Activated CD4-positive, alpha-beta T cell treated with anti-CD3 and anti-CD28 coated beads for 36 hours (primary cell): ENCODE measurements around the gene GPR22. TPM values are rescaled to one million over a fixed set of nuclear protein-coding genes. Genes with fewer than 3 reads are reported as not detected.

ENCODE experiments used
- ATAC-seq: fragments of 200-7000 bp; cut with Tn5 transposase; one replicate; pipeline ENCODE4 v1.10.0; 2021; ENCODE audit warnings: mild to moderate bottlenecking, moderate library complexity
- CTCF ChIA-PET: fragments of 350-600 bp; sonication (Branson Sonifier 250); formaldehyde crosslinking; loops from one replicate; lab custom pipeline; 2021; ENCODE audit warnings: antibody characterized with exemption; lab: Charles Lee
- POLR2A ChIA-PET: fragments of 350-600 bp; sonication (Branson Sonifier 250); formaldehyde crosslinking; loops from one replicate; lab custom pipeline; 2021; ENCODE audit warnings: antibody characterized with exemption, inconsistent platforms; lab: Charles Lee
- DNase-seq: peaks from one replicate; pipeline ENCODE4 v3.0.0-alpha.2; 2020
- H3K27ac Mint-ChIP-seq: one replicate; pipeline ENCODE4 v1.8.0; 2021; ENCODE audit warnings: mixed read lengths
- H3K27me3 Mint-ChIP-seq: one replicate; pipeline ENCODE4 v1.8.0; 2021; ENCODE audit warnings: mixed read lengths
- H3K36me3 Mint-ChIP-seq: one replicate; pipeline ENCODE4 v1.8.0; 2021; ENCODE audit warnings: low read depth, mixed read lengths
- H3K4me1 Mint-ChIP-seq: one replicate; pipeline ENCODE4 v1.8.0; 2021; ENCODE audit warnings: mixed read lengths
- H3K4me3 Mint-ChIP-seq: one replicate; pipeline ENCODE4 v1.8.0; 2021; ENCODE audit warnings: mild to moderate bottlenecking, moderate library complexity, mixed read lengths
- H3K9me3 Mint-ChIP-seq: one replicate; pipeline ENCODE4 v1.8.0; 2021; ENCODE audit warnings: low read depth, mixed read lengths
- intact Hi-C, 2 experiments: fragments of 100-400 bp; cut with DNase I in 1 of 2; cut with micrococcal nuclease in 1 of 2; formaldehyde crosslinking; loops; one replicate each; pipeline versions ENCODE4 v1.14.2 to v1.15.1; 2022 to 2024; cut with DNase I, micrococcal nuclease
- total RNA-seq, 2 experiments: library from RNA; stranded (reverse); gene quantifications; one replicate each; pipeline ENCODE4 v1.2.3, GENCODE V29; 2021

GPR22 gene
- total RNA-seq, 2 experiments from 2014 or later = not detected

- Mint-ChIP-seq H3K4me3 (no peak overlapping the region), H3K4me1 (peaks cover 12% of the 10 kb centered on the region), H3K27ac (no peak overlapping the region), H3K36me3 (peaks cover 11% of the 10 kb centered on the region), H3K27me3 (no peaks in the 10 kb centered on the region), H3K9me3 (no peaks in the 10 kb centered on the region)
- ChIA-PET POLR2A (no interaction called here), CTCF (interaction anchor here (1.1 to 1.3 kb wide), 2 partner anchors 39 to 227 kb away, joined by 3 read pairs; no protein-coding TSS in a partner anchor)
- ATAC-seq = no peak
- no peak for DNase-seq
- intact Hi-C loops = loop anchor here in 1 of 2 experiments (5.0 kb wide), 1 partner anchor 355 kb away; no protein-coding TSS in a partner anchor
Observed at GRCh38 chr7:107502797-107503196, 32.9 kb downstream of the GPR22 start.

GRCh38 chr7:107503687-107504086 lies 33.8 kb downstream of the GPR22 start:
- Mint-ChIP-seq H3K9me3 (no peaks in the 10 kb centered on the region), H3K27ac (no peak overlapping the region), H3K27me3 (no peaks in the 10 kb centered on the region), H3K4me3 (no peak overlapping the region), H3K4me1 (peaks cover 15% of the 10 kb centered on the region), H3K36me3 (peaks cover 15% of the 10 kb centered on the region)
- ChIA-PET POLR2A (no interaction called here), CTCF (no interaction called here)
- no peak for ATAC-seq
- no peak for DNase-seq
- intact Hi-C loops = loop anchor here in 1 of 2 experiments (5.0 kb wide), 1 partner anchor 356 kb away; no protein-coding TSS in a partner anchor

- CTCF ChIA-PET = interaction anchor here (1.0 to 1.3 kb wide), 2 partner anchors 10 to 305 kb away, joined by 3 read pairs; no protein-coding TSS in a partner anchor
- no peaks in the 10 kb centered on the region for H3K27me3 Mint-ChIP-seq
- peaks cover 20% of the 10 kb centered on the region for H3K36me3 Mint-ChIP-seq
- no peak overlapping the region for H3K27ac Mint-ChIP-seq
- ATAC-seq = no peak
- no peak overlapping the region for H3K4me3 Mint-ChIP-seq
- intact Hi-C loops = no loop called here
- peaks cover 15% of the 10 kb centered on the region for H3K4me1 Mint-ChIP-seq
- POLR2A ChIA-PET = no interaction called here
- no peak for DNase-seq
- H3K9me3 Mint-ChIP-seq = no peaks in the 10 kb centered on the region
Observed at GRCh38 chr7:107505362-107505761, 35.5 kb downstream of the GPR22 start.

- Mint-ChIP-seq H3K36me3 (peaks cover 22% of the 10 kb centered on the region), H3K4me3 (no peak overlapping the region), H3K27me3 (no peaks in the 10 kb centered on the region), H3K27ac (no peak overlapping the region), H3K4me1 (peaks cover 15% of the 10 kb centered on the region), H3K9me3 (no peaks in the 10 kb centered on the region)
- peak; percentile 31 for DNase-seq
- intact Hi-C loops = no loop called here
- POLR2A ChIA-PET = no interaction called here
- peak; percentile 61 for ATAC-seq
- CTCF ChIA-PET = no interaction called here
Observed at GRCh38 chr7:107505997-107506673, 36.3 kb downstream of the GPR22 start.

- POLR2A ChIA-PET = interaction anchor here (0.7 kb wide), 1 partner anchor 52 kb away, joined by 6 read pairs; no protein-coding TSS in a partner anchor
Observed at GRCh38 chr7:107506674-107507339, 37.0 kb downstream of the GPR22 start.

More at GRCh38 chr7:107506674-107507339, 37.0 kb downstream of the GPR22 start:
- no peak for DNase-seq
- Mint-ChIP-seq H3K4me3 (no peak overlapping the region), H3K27me3 (no peaks in the 10 kb centered on the region), H3K27ac (peak overlapping the region; percentile 55), H3K36me3 (peaks cover 22% of the 10 kb centered on the region), H3K9me3 (no peaks in the 10 kb centered on the region), H3K4me1 (peaks cover 15% of the 10 kb centered on the region)
- ATAC-seq = no peak
- intact Hi-C loops = no loop called here
- CTCF ChIA-PET = no interaction called here

Other genes starting within 250 kb of the GPR22 start
- 10 to 100 TPM; 34.1 to 35.5 TPM for gene COG5, start 93.9 kb downstream of the GPR22 start, total RNA-seq
- 10 to 100 TPM; 12.8 to 13.3 TPM for gene DUS4L, start 93.9 kb downstream of the GPR22 start, total RNA-seq
- 10 to 100 TPM; 31.4 to 38.8 TPM for gene BCAP29, start 110.2 kb downstream of the GPR22 start, total RNA-seq
- 1 to 10 TPM; 1.5 to 2.1 TPM for gene SLC26A4, start 190.8 kb downstream of the GPR22 start, total RNA-seq